Right lobe of liver (tissue), 6 donors: ENCODE measurements around the gene FCF1. TPM values are rescaled to one million over a fixed set of nuclear protein-coding genes. Genes with fewer than 3 reads are reported as not detected.

ENCODE experiments used
- ATAC-seq, 4 donors: fragments of 200-7000 bp; cut with Tn5 transposase; one replicate each; pipeline ENCODE4 v1.9.1; 2020; ENCODE audit warnings: mild to moderate bottlenecking in 4 of 4, moderate library complexity in 4 of 4
- DNase-seq, 3 donors: peaks; one replicate each; pipeline ENCODE4 v3.0.0-alpha.2; 2020
- H3K27ac ChIP-seq, 3 donors: fragments of 200-600 bp; one replicate each; pipeline ENCODE4 v1.8.0; 2022
- H3K27me3 ChIP-seq, 2 donors: fragments of 200-600 bp; one replicate each; pipeline ENCODE4 v1.8.0; 2022
- H3K36me3 ChIP-seq, 4 donors: fragments of 200-600 bp; sonication (generic) in 1 of 4; one replicate each; pipeline versions ENCODE4 v1.5.1 to v1.8.0; 2017 to 2022; ENCODE audit warnings: control low read depth in 1 of 4
- H3K4me1 ChIP-seq, 4 donors: fragments of 200-600 bp; sonication (generic) in 1 of 4; one replicate each; pipeline versions ENCODE4 v1.5.1 to v1.8.0; 2017 to 2022; ENCODE audit warnings: control low read depth in 1 of 4
- H3K4me3 ChIP-seq, 3 donors: fragments of 200-600 bp; one replicate each; pipeline ENCODE4 v1.8.0; 2022
- H3K9me3 ChIP-seq, 4 donors: fragments of 200-600 bp; sonication (generic) in 1 of 4; one replicate each; pipeline versions ENCODE4 v1.5.1 to v1.8.0; 2017 to 2022; ENCODE audit warnings: control low read depth in 1 of 4
- POLR2A ChIP-seq: fragments of 450-650 bp; IDR thresholded peaks from one replicate; pipeline ENCODE4 v1.6.1; 2017; ENCODE audit warnings: antibody characterized with exemption, mild to moderate bottlenecking
- WGBS: methylation state at CpG from one replicate; pipeline ENCODE4 v1.1.6; 2018; ENCODE audit warnings: low coverage, low lambda C conversion rate; ENCODE audit not compliant: insufficient coverage; ENCODE audit errors: missing lambda C conversion rate; 5-methylcytosine and 5-hydroxymethylcytosine counted together
- intact Hi-C, 2 donors: fragments of 100-400 bp; cut with DNase I; formaldehyde crosslinking; loops; one replicate each; pipeline versions ENCODE4 v1.11.2 to v1.14.1; 2022
- small RNA-seq, 2 experiments: library from RNA; depleted of rRNA; stranded (forward); fragments of <200 nt; gene quantifications; one replicate each; pipeline ENCODE3, GENCODE V24; 2016
- total RNA-seq, 6 experiments: library from RNA; depleted of rRNA in 2 of 6; stranded (reverse); fragments of >200 nt in 2 of 6; fragmentation: NEBNext Ultra II Directional in 3 of 6; extraction: Animal tissue kit (Norgen Biotek cat#: 25700) in 3 of 6; gene quantifications; one replicate each; pipeline versions ENCODE4 v1.1.0 to v1.2.4, GENCODE V29; 2016 to 2023
- TF ChIP-seq, protein P1 (sequence below), 4 donors: fragments of 200-600 bp in 3 of 4; fragments of 450-650 bp in 1 of 4; IDR thresholded peaks; one replicate each; pipeline versions ENCODE4 v1.5.1 to v1.8.0; 2016 to 2022; ENCODE audit warnings: antibody characterized with exemption in 4 of 4, mild to moderate bottlenecking in 2 of 4
- donor health status: DM: no; HTN: yes; CAD: no.
- donor health status: DM: no; HTN: no; CAD: no.
- donor health status: DM: no; HTN: no; CAD: no.
- donor health status: DM: no; HTN: yes; CAD: no.
- donor health status: DM: no; HTN: yes; CAD: no.

FCF1 gene
- total RNA-seq, 6 experiments from 2014 or later = 19.4 to 25.7 (median 22.5) TPM

DNA sequence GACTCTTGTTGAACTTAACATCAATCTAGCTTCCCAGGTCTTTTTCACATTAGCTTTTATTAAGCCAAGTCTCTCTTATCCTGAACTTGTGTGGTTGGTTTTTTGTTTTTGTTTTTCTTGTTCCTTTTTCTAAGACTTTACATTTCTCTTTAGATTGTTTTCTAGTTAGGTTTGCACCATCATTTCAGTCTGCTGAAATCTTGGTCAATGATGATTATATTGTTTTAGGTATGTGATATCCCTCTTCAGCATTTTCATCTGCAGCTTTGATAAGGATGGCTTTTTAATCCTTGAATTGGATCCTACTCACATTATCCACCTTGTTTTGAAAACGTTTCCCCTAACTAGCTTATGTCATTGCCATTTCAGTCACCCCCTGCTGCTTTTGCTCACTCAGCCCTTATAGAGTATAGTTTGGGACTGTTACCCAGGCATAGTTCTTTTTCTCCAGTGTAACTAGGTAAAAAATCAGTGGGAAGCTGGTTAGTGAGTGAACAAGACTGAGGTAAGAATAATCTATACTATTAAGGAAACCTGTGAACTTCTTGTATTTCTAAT, 72.2 kb downstream of the FCF1 start:
- Histone ChIP-seq H3K4me3 (no peak overlapping the region), H3K27ac (no peak overlapping the region), H3K4me1 (no peaks in the 10 kb centered on the region), H3K27me3 (no peaks in the 10 kb centered on the region), H3K9me3 (no peaks in the 10 kb centered on the region), H3K36me3 (peaks cover 0 to 56% (median 14%) of the 10 kb centered on the region in 4 donors)
- WGBS = 33% methylated on average over 1 of the region's 1 CpG
- TF ChIP-seq POLR2A = no peak
- TF ChIP-seq, protein P1, sequence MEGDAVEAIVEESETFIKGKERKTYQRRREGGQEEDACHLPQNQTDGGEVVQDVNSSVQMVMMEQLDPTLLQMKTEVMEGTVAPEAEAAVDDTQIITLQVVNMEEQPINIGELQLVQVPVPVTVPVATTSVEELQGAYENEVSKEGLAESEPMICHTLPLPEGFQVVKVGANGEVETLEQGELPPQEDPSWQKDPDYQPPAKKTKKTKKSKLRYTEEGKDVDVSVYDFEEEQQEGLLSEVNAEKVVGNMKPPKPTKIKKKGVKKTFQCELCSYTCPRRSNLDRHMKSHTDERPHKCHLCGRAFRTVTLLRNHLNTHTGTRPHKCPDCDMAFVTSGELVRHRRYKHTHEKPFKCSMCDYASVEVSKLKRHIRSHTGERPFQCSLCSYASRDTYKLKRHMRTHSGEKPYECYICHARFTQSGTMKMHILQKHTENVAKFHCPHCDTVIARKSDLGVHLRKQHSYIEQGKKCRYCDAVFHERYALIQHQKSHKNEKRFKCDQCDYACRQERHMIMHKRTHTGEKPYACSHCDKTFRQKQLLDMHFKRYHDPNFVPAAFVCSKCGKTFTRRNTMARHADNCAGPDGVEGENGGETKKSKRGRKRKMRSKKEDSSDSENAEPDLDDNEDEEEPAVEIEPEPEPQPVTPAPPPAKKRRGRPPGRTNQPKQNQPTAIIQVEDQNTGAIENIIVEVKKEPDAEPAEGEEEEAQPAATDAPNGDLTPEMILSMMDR (IDR thresholded peaks at IDR 0.05) = no peak
- no peak for DNase-seq
- intact Hi-C loops = no loop called here
- no peak for ATAC-seq

DNA sequence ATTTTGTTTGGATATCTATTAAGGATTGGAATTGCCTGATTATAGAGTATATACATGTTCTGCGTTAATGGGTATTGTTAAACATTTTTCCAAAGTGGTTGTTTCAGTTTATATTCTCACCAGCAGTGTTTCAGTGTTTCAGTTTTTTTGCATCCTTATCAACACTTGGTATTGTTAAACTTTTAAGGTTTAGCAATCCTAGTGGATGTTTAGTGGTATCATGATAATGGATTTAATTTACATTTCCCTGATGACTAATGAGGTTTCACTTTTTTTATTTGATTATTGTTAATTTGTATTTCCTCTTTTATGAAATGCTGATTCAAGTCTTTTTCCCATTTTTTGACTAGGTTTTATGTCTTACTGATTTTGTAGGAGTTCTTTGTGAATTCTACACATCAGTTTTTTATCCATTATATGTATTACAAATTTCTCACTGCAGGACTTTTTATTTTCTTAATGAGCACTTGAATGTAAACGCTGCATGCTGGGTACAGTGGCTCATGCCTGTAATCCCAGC, 73.9 kb downstream of the FCF1 start:
- 80% methylated on average over 2 of the region's 2 CpGs for WGBS
- intact Hi-C loops = no loop called here
- TF ChIP-seq, protein P1 (IDR thresholded peaks at IDR 0.05) = no peak
- TF ChIP-seq POLR2A = no peak
- Histone ChIP-seq H3K36me3 (peaks cover 0 to 41% (median 6%) of the 10 kb centered on the region in 4 donors), H3K9me3 (no peaks in the 10 kb centered on the region), H3K27me3 (no peaks in the 10 kb centered on the region), H3K4me1 (no peaks in the 10 kb centered on the region), H3K4me3 (no peak overlapping the region), H3K27ac (no peak overlapping the region)
- no peak for ATAC-seq
- no peak for DNase-seq

Small RNA genes within 50 kb of the gene (small RNA-seq; reads per million reads assigned to genes)
- 0 reads per million in 2 experiments for gene RF00409

Other genes starting within 250 kb of the FCF1 start
- 100 to 1,000 TPM in 3 of 6 experiments, 10 to 100 TPM in 3; 49.4 to 203 (median 98.0) TPM for gene NPC2, start 219.8 kb upstream of the FCF1 start, total RNA-seq
- 10 to 100 TPM in 5 of 6 experiments, 1 to 10 TPM in 1; 7.8 to 16.3 (median 11.4) TPM for gene ISCA2, start 219.4 kb upstream of the FCF1 start, total RNA-seq
- 1 to 10 TPM in 3 of 6 experiments, under 1 TPM in 3; 0.46 to 3.5 (median 1.7) TPM for gene LTBP2, start 100.9 kb upstream of the FCF1 start, total RNA-seq
- gene AREL1, start 64 bp upstream of the FCF1 start, total RNA-seq = 10 to 100 TPM; 12.7 to 17.9 (median 15.9) TPM
- 10 to 100 TPM; 14.8 to 20.0 (median 17.1) TPM for gene YLPM1, start 50.2 kb downstream of the FCF1 start, total RNA-seq
- not detected for gene PROX2, start 163.0 kb downstream of the FCF1 start, total RNA-seq
- 100 to 1,000 TPM in 1 of 6 experiments, 10 to 100 TPM in 5; 63.8 to 112 (median 68.8) TPM for gene DLST, start 168.8 kb downstream of the FCF1 start, total RNA-seq
- 1 to 10 TPM; 3.9 to 7.9 (median 4.9) TPM for gene RPS6KL1, start 210.1 kb downstream of the FCF1 start, total RNA-seq
- 1 to 10 TPM in 5 of 6 experiments, under 1 TPM in 1; 0.55 to 4.2 (median 2.1) TPM for gene PGF, start 242.5 kb downstream of the FCF1 start, total RNA-seq